ENCODE data around the gene ANKMY2.
A peak's percentile ranks its signal among the peaks of the same experiment; 100 is the strongest.

ANKMY2 gene

DNA sequence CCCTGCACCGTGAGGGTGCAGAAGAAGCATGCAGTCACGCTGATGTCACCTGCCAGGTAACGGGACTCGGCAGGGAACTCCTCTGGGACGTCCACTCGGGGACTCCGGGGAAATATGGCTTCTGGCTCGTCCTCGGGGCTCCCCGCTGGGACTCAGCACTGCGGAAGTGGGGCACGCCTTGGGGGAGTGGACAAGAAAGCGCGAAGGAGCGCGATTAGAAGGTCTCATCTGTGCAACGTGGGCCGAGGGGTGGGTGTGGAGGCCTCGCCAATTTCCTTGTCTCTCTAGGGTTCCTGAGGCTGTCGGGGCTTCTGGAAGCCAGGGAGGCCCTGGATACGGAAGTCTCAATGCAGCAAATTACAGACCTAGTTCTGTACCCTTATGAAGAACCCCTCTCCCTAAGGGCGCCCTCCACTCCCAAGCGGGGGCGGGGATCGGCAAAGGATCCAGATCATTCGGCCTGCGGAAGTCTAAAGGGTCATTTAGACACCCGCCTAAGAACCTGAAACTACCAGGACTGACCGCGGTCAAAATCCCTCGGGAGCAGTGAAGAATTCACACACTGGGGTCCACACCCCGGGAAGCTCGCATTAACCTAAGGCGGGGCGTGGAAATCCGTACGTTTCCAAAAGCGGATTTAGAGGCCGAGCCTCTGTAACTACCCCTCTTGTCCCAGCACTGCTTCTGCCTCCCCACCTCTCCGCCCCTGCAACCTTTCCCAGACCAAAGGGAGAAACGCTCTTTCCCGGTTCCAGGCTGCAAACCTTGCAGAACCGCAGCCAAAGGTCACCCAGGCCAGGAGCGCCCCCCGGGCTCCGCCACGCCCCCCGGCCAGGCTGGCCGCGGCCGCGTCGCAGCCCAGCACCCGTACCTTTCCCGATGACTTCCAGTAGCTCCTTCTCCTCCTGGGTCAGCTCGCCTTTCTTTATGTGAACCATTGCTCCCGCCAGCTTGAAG is 640 bp downstream of the ANKMY2 start (continued):
- TF ChIP-seq ZNF140 (tag by site-specific recombination; IDR thresholded peaks at IDR 0.05): no peak
- TF ChIP-seq ZNF473 (tag by site-specific recombination; IDR thresholded peaks at IDR 0.05): no peak
- TF ChIP-seq ZNF629 (tag by site-specific recombination; IDR thresholded peaks at IDR 0.05): peak; percentile 68; the same call in 1 of the 2 replicates
- TF ChIP-seq YY1 (tag by site-specific recombination; IDR thresholded peaks at IDR 0.05): 0 out of 2 replicates have a peak, but pooled peaks have one; percentile 23
- TF ChIP-seq ZNF174 (tag by site-specific recombination; IDR thresholded peaks at IDR 0.05): no peak
- no peak for TF ChIP-seq ZNF292 (tag by site-specific recombination; IDR thresholded peaks at IDR 0.05; ENCODE audit: borderline replicate concordance, low read depth)
- no peak for TF ChIP-seq ZXDB (tag by site-specific recombination; IDR thresholded peaks at IDR 0.05)
- TF ChIP-seq ZFHX2 (tag by site-specific recombination; conservative IDR thresholded peaks at IDR 0.05): peak; percentile 69
- TF ChIP-seq, protein P1, sequence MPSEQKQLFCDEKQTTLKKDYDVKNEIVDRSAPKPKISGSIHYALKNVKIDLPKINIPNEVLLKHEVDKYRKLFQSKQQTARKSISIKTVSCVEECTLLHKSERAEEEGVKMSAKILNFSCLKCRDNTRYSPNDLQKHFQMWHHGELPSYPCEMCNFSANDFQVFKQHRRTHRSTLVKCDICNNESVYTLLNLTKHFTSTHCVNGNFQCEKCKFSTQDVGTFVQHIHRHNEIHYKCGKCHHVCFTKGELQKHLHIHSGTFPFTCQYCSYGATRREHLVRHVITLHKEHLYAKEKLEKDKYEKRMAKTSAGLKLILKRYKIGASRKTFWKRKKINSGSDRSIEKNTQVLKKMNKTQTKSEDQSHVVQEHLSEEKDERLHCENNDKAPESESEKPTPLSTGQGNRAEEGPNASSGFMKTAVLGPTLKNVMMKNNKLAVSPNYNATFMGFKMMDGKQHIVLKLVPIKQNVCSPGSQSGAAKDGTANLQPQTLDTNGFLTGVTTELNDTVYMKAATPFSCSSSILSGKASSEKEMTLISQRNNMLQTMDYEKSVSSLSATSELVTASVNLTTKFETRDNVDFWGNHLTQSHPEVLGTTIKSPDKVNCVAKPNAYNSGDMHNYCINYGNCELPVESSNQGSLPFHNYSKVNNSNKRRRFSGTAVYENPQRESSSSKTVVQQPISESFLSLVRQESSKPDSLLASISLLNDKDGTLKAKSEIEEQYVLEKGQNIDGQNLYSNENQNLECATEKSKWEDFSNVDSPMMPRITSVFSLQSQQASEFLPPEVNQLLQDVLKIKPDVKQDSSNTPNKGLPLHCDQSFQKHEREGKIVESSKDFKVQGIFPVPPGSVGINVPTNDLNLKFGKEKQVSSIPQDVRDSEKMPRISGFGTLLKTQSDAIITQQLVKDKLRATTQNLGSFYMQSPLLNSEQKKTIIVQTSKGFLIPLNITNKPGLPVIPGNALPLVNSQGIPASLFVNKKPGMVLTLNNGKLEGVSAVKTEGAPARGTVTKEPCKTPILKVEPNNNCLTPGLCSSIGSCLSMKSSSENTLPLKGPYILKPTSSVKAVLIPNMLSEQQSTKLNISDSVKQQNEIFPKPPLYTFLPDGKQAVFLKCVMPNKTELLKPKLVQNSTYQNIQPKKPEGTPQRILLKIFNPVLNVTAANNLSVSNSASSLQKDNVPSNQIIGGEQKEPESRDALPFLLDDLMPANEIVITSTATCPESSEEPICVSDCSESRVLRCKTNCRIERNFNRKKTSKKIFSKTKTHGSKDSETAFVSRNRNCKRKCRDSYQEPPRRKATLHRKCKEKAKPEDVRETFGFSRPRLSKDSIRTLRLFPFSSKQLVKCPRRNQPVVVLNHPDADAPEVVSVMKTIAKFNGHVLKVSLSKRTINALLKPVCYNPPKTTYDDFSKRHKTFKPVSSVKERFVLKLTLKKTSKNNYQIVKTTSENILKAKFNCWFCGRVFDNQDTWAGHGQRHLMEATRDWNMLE (tag by site-specific recombination; conservative IDR thresholded peaks at IDR 0.05; ENCODE audit: low read depth): no peak
- TF ChIP-seq, protein P2, sequence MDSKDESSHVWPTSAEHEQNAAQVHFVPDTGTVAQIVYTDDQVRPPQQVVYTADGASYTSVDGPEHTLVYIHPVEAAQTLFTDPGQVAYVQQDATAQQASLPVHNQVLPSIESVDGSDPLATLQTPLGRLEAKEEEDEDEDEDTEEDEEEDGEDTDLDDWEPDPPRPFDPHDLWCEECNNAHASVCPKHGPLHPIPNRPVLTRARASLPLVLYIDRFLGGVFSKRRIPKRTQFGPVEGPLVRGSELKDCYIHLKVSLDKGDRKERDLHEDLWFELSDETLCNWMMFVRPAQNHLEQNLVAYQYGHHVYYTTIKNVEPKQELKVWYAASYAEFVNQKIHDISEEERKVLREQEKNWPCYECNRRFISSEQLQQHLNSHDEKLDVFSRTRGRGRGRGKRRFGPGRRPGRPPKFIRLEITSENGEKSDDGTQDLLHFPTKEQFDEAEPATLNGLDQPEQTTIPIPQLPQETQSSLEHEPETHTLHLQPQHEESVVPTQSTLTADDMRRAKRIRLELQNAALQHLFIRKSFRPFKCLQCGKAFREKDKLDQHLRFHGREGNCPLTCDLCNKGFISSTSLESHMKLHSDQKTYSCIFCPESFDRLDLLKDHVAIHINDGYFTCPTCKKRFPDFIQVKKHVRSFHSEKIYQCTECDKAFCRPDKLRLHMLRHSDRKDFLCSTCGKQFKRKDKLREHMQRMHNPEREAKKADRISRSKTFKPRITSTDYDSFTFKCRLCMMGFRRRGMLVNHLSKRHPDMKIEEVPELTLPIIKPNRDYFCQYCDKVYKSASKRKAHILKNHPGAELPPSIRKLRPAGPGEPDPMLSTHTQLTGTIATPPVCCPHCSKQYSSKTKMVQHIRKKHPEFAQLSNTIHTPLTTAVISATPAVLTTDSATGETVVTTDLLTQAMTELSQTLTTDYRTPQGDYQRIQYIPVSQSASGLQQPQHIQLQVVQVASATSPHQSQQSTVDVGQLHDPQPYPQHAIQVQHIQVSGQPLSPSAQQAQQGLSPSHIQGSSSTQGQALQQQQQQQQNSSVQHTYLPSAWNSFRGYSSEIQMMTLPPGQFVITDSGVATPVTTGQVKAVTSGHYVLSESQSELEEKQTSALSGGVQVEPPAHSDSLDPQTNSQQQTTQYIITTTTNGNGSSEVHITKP (tag by site-specific recombination; IDR thresholded peaks at IDR 0.05): peak; percentile 74
- peak; percentile 84 for TF ChIP-seq ZNF423 (tag by site-specific recombination; IDR thresholded peaks at IDR 0.05)
- no peak for TF ChIP-seq HOXC10 (CRISPR knock-in tag; IDR thresholded peaks at IDR 0.05)
- TF ChIP-seq ZFP37 (tag by site-specific recombination; IDR thresholded peaks at IDR 0.05): 0 out of 2 replicates have a peak, but pooled peaks have one; percentile 26
- peak; percentile 32; the same call in 1 of the 2 replicates for TF ChIP-seq SP3 (tag by site-specific recombination; IDR thresholded peaks at IDR 0.05)
- TF ChIP-seq KLF1 (tag by site-specific recombination; IDR thresholded peaks at IDR 0.05): 0 out of 2 replicates have a peak, but pooled peaks have one; percentile 15
- no peak for TF ChIP-seq OSR2 (tag by site-specific recombination; IDR thresholded peaks at IDR 0.05)
- TF ChIP-seq KLF7 (tag by site-specific recombination; IDR thresholded peaks at IDR 0.05; ENCODE audit: borderline replicate concordance): no peak
- no peak for TF ChIP-seq ZNF701 (tag by site-specific recombination; IDR thresholded peaks at IDR 0.05)
- TF ChIP-seq ZBTB48 (tag by site-specific recombination; IDR thresholded peaks at IDR 0.05): peak; percentile 59; the same call in 1 of the 2 replicates
- peak; percentile 70 for TF ChIP-seq ZIC2 (tag by site-specific recombination; IDR thresholded peaks at IDR 0.05)
